ENCODE data around the gene SH3PXD2B. TPM values are rescaled to one million over a fixed set of nuclear protein-coding genes. Genes with fewer than 3 reads are reported as not detected.

Gene SH3PXD2B
- total RNA-seq, 2 donors from 2014 or later, result 12.2 to 13.2 TPM

GRCh38 chr5:172377856-172378255, 76.5 kb downstream of the SH3PXD2B start:
- Histone ChIP-seq H3K4me3 (no peak overlapping the region), H3K36me3 (no peaks in the 10 kb centered on the region), H3K27me3 (no peaks in the 10 kb centered on the region), H3K9me3 (no peaks in the 10 kb centered on the region), H3K9ac (ENCODE audit: low read depth in 2 of 2, low read length in 2 of 2) (no peak overlapping the region), H3K4me1 (no peaks in the 10 kb centered on the region), H3K27ac (no peak overlapping the region)
- no peak for TF ChIP-seq CTCF (IDR thresholded peaks at IDR 0.05)
- no peak for DNase-seq
- intact Hi-C loops (cut with DNase I), result no loop called here

GRCh38 chr5:172377438-172377837, 76.9 kb downstream of the SH3PXD2B start:
- Histone ChIP-seq H3K27ac (no peak overlapping the region), H3K36me3 (no peaks in the 10 kb centered on the region), H3K4me1 (no peaks in the 10 kb centered on the region), H3K9me3 (no peaks in the 10 kb centered on the region), H3K27me3 (no peaks in the 10 kb centered on the region), H3K4me3 (no peak overlapping the region), H3K9ac (ENCODE audit: low read depth in 2 of 2, low read length in 2 of 2) (no peak overlapping the region)
- TF ChIP-seq CTCF (IDR thresholded peaks at IDR 0.05), result no peak
- no peak for DNase-seq
- intact Hi-C loops (cut with DNase I), result no loop called here

GRCh38 chr5:172374783-172375182, 79.5 kb downstream of the SH3PXD2B start:
- intact Hi-C loops (cut with DNase I), result no loop called here
- no peaks in the 10 kb centered on the region for H3K36me3 ChIP-seq
- no peaks in the 10 kb centered on the region for H3K9me3 ChIP-seq
- DNase-seq, result no peak
- no peaks in the 10 kb centered on the region for H3K4me1 ChIP-seq
- no peak overlapping the region for H3K4me3 ChIP-seq
- no peak overlapping the region for H3K9ac ChIP-seq (ENCODE audit: low read depth in 2 of 2, low read length in 2 of 2)
- no peak for TF ChIP-seq CTCF (IDR thresholded peaks at IDR 0.05)
- no peaks in the 10 kb centered on the region for H3K27me3 ChIP-seq
- H3K27ac ChIP-seq, result no peak overlapping the region

GRCh38 chr5:172373680-172374079, 80.6 kb downstream of the SH3PXD2B start:
- intact Hi-C loops (cut with DNase I), result no loop called here
- H3K27me3 ChIP-seq, result no peaks in the 10 kb centered on the region
- no peaks in the 10 kb centered on the region for H3K4me1 ChIP-seq
- no peak for DNase-seq
- no peak for TF ChIP-seq CTCF (IDR thresholded peaks at IDR 0.05)
- H3K27ac ChIP-seq, result no peak overlapping the region
- no peak overlapping the region for H3K9ac ChIP-seq (ENCODE audit: low read depth in 2 of 2, low read length in 2 of 2)
- no peaks in the 10 kb centered on the region for H3K36me3 ChIP-seq
- H3K9me3 ChIP-seq, result no peaks in the 10 kb centered on the region
- no peak overlapping the region for H3K4me3 ChIP-seq

- Histone ChIP-seq H3K9ac (ENCODE audit: low read depth in 2 of 2, low read length in 2 of 2) (no peak overlapping the region), H3K4me1 (no peaks in the 10 kb centered on the region), H3K36me3 (no peaks in the 10 kb centered on the region), H3K27ac (no peak overlapping the region), H3K4me3 (no peak overlapping the region), H3K27me3 (no peaks in the 10 kb centered on the region), H3K9me3 (no peaks in the 10 kb centered on the region)
- intact Hi-C loops (cut with DNase I), result no loop called here
- TF ChIP-seq CTCF (IDR thresholded peaks at IDR 0.05), result no peak
- DNase-seq, result no peak
Observed at GRCh38 chr5:172371684-172372083, 82.6 kb downstream of the SH3PXD2B start.
